Stimulated activated CD8-positive, alpha-beta memory T cell treated with anti-CD3 and anti-CD28 coated beads, Interleukin-7, amount 100 ng/mL, for 48 hours (primary cell): ENCODE results near the gene POFUT1.
A peak's percentile ranks its signal among the peaks of the same experiment; 100 is the strongest.
"Not testable (repeated sequence)": the region's sequence is repeated elsewhere in the genome, so short reads cannot be mapped to it uniquely, and the experiment has no call there.

Experiments used
- DNase-seq, 2 donors: peaks; one replicate each; pipeline ENCODE4 v3.0.0-alpha.2; 2020; ENCODE audit warnings: low read depth in 1 of 2; ENCODE audit errors: extremely low read depth in 1 of 2

The POFUT1 gene

GRCh38 chr20:32207626-32208498 is at the start of gene POFUT1, which contains the start of gene PLAGL2:
Gene POFUT1, plus strand, starts transcription at chr20:32207880. Its CDS starts 62 bp downstream, at chr20:32207942.
Gene PLAGL2, minus strand, starts transcription at chr20:32207743. Its CDS starts 5,565 bp downstream, at chr20:32202178.
- DNase-seq = peak; percentile 77 to 82

GRCh38 chr20:32158351-32158750 is 49.3 kb upstream of the POFUT1 start:
- DNase-seq = no peak

DNA sequence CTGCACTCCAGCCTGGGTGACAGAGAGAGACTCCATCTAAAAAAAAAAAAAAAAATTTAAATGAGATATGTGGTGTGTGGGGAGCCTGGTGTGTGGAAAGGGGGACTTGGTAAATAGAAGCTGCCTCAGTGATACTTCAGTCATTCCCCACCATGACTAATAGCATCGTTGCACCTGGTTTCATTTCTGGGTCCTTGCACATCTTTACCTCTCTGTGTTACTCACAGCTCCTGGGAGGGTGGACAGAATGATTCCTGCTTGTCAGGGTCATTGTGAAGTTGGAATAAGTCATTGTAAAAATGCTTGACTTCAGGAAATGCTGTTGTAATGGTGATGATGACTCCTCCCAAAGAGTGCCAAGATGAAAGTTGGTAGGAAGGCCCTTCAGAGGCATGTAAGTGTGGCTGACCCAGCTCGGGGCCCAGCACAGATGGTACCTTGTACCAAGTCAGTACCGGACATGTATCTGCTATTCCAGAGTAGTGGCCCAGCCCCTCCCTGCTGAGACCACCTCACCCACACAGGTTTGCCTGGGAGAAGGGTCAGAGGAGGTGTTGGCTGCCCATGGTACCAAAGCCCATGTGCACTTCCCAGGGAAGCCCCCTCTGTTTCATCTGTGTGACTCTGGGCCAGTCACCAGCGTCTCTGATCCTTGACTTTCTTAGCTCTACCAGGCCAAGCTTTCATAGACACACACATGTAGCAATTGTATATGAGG is 48.6 kb upstream of the POFUT1 start:
- peak in 1 of 2 donors; percentile 29 for DNase-seq

GRCh38 chr20:32159766-32160221 is 47.9 kb upstream of the POFUT1 start:
- no peak for DNase-seq

GRCh38 chr20:32160341-32160740 is 47.3 kb upstream of the POFUT1 start:
- no peak for DNase-seq

DNA sequence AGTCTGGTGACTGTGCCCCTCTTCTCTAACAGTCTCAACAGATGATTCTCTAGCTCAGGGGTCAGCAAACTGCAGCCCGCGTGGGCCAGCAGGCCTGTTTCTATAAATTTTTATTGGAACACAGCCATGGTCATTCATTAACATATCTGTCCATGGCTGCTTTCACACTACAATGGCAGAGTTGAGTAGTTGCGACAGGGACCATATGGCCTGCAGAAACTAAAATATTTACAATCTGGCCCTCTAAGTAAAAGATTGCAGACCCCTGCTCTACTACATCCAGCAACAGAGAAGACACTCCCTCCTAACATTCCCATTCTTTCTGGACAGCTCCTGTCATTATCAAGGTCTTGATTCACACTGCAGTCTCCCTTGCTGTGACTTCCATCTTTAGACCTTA is 45.3 kb upstream of the POFUT1 start:
- DNase-seq = no peak

- DNase-seq = no peak
These were observed 43.7 kb upstream of the POFUT1 start for GRCh38 chr20:32163951-32164350.

- DNase-seq = no peak
These were observed 42.5 kb upstream of the POFUT1 start for GRCh38 chr20:32164984-32165735.

DNA sequence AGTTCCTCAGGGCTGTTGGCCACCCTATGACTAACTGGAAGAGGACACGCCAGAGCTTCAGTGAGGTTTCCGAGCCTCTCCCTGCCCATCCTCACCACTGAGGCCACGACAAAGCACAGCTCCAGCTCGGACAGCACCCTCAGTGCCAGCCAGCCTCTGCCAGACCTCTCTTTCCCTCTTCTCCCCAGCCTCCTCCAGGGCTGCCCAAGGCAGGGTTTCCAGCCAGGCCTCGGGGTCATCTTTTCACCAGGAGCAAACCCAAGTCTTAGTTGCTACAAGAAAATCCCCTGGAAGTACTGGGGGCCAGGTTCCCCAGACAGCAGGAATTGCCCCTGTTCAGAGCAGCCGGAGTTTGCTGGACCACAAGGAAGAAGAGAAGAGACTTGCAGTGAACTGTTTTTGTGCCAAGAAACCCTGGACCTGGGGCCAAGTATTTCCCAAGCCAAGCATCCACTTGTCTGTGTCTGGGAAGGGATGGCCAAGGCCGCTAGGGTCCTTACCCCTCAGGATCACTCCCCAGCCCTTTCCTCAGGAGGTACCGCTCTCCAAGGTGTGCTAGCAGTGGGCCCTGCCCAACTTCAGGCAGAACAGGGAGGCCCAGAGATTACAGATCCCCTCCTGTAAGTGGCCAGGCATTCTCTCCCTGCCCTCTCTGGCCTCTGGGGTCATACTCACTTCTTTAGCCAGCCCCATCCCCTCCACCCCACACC is 41.7 kb upstream of the POFUT1 start:
- DNase-seq = no peak

- DNase-seq = no peak
These were observed 40.1 kb upstream of the POFUT1 start for GRCh38 chr20:32167552-32167951.

DNA sequence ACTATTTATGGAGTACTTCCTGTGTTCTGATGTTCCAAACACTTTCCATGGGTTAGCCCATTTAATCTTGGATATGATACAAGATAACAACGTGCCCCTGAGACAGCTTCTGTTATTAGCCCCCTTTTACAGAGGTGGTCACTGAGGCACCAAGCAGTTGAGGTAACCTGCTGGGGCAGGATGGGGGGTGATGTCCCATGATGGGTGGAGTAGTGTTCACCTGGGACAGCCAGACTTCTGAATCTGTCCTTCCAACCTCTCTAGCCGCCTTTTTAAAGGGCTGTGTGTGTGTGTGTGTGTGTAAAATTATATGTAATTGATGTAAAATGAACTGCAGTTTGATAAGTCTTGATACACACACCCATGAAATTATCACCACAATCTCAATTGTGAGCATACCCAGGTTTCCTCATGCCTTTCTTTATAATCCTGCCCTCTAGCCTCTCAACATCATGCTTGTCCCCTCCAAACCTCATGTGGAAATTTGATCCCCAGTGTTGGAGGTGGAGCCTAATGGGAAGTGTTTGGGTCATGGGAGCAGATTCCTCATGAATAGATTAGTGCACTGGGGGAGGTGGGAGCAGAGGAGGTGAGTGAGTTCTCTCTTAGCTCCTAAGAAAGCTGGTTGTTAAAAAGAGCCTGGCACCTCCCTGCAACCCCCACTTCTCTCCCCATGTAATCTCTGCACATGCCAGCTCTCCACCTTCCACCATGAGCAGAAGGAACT is 39.3 kb upstream of the POFUT1 start:
- DNase-seq = no peak

- not testable (repeated sequence) for DNase-seq
These were observed 30.0 kb upstream of the POFUT1 start for GRCh38 chr20:32177696-32178095.

DNA sequence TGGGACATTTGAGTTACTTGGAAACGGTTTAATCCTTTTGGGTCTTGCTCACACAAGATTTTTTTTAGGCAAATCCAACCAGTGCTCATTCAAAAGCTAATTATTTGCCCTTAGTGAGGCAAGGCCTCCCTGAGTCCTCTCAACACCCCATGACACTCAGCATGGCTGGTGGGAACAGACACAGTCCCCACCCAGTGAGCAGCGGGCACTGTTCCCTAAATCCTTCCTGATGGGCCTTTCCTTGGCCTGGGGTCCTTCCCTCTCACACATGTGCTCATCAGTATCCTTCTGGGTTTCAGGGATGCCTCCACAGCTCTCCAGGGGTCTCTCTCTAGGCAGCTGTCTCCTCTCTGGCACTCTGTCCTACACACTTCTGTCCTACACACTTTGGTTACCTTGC is 28.2 kb upstream of the POFUT1 start:
- DNase-seq = no peak

GRCh38 chr20:32179934-32180333 is 27.7 kb upstream of the POFUT1 start:
- no peak for DNase-seq

DNA sequence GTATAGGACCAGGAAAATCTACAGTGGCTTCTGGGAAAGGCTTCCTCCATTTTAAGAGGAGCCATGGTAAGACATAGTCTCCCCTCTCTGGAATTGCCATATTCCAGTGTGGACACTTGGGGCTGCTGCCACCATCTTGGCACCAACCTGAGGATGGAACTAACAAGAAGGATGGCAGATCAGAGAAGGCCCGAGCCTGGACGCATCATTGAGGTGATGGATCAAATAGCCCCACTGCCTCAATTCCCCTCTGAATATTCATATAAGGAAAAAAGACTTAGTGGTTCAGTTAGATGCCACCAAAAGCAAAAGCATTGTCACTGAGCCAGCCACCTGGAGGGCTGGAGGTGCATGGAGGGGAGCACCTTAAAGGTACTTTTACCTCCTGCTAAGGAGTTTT is 26.1 kb upstream of the POFUT1 start:
- no peak for DNase-seq

DNA sequence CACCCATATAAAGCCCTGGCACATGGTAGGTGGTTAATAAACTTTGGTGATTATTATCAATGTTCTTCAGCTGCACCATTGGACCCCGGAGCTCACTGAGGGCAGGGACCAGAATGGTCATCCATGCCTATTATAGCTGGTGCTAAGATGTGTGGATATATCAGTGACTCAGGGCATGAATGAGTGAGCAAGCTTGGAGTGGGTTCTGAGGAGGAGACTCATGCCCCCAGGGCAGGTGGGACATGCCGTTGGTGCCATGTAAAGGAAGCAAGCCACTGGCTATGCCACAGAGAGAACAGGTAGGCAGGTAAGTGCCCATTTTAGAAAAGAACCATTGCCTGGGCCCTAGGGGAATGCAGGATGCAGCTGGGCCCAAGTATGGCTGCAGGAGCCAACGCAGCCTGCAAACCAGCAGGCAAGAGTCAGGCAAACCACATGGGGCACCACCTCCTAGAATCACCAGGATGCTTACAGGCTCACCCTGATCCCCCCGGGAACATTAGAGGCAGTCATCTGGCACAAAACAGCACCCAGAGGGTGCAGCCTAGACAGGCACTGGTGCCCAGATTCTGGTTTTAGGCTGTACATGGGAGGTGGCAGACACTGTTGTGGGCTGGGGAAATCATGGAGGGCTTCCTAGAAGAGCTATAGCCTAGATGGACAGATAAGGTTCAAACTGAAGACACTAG is 23.6 kb upstream of the POFUT1 start:
- no peak for DNase-seq

- DNase-seq = no peak
These were observed 22.6 kb upstream of the POFUT1 start for GRCh38 chr20:32184961-32185603.

- no peak for DNase-seq
These were observed 21.2 kb upstream of the POFUT1 start for GRCh38 chr20:32186506-32186905.
